HG03175 (cell line): ENCODE measurements around the gene CCDC85A.

Source experiments
- ATAC-seq: cut with Tn5 transposase; IDR thresholded peaks from one replicate; pipeline ENCODE4 v1.9.1; 2021; ENCODE audit warnings: mild to moderate bottlenecking, moderate library complexity; ENCODE audit not compliant: unreplicated experiment

CCDC85A gene

DNA sequence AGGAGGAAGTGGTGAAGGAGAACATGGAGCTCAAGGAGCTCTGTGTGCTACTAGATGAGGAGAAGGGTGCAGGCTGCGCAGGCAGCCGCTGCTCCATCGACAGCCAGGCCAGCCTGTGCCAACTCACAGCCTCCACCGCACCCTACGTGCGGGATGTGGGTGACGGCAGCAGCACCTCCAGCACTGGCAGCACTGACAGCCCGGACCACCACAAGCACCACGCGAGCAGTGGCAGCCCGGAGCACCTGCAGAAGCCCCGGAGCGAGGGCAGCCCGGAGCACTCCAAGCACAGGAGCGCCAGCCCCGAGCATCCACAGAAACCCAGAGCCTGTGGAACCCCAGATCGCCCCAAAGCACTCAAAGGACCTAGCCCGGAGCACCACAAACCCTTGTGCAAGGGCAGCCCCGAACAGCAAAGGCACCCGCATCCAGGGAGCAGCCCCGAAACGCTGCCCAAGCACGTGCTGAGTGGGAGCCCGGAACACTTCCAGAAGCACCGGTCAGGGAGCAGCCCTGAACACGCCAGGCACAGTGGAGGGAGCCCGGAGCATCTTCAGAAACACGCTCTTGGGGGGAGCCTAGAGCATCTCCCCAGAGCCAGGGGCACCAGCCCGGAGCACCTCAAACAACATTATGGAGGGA is 9.0 kb downstream of the CCDC85A start:
- ATAC-seq, result no peak

DNA sequence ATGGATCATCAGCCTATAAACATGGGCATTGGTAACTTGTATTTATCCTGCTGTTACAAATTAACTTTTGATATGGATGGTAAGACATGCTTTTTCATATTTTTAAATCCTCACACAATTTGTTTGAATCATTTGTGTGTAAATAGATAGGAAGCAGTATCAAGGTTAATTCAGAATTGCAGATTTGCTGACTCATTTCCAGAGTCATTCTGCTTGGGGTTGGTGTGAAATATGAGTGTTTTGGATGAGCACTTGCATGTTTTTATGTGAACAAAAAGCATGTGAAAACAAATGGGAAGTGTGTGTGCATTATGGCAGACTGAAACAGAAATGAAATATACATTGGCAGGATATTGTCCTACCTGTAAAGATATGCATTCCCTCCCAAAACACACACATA is 11.8 kb downstream of the CCDC85A start:
- no peak for ATAC-seq

DNA sequence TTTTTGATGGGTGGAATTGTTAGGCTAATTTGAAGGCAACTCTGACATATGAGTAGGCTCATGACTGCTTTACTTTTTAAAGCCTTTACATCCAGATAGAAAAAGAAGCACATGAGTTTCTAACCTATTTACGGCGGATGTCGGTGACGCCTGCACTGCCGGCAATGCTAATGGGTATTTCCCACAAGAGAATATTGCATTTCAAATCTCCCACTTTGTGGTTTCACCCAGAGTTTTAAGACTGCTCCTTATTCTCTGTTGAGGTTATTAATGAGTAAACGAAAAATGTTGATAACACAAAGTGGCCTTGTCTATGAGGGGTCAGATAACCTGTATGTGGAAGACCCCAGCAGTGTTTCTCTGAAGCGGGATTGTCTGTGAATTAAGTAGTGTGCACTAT is 14.0 kb downstream of the CCDC85A start:
- no peak for ATAC-seq

DNA sequence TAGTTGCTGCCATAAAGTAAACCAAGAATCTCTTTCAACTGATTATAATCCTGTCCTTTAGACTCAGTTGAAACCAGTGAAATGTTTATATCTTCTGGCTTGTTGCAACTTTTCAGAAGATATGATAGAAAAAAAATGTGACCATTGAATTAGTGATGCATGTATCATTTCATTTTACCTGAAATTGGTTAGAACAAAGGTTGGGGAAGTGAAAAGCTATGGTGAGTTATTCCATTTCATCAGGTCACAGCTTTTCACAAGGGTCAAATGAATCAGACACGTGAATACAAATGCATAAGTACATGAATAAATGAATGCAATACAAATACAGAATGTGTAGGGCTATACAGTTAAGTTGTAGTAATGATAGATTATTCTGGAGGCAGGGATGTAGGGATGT is 15.1 kb downstream of the CCDC85A start:
- ATAC-seq, result no peak

DNA sequence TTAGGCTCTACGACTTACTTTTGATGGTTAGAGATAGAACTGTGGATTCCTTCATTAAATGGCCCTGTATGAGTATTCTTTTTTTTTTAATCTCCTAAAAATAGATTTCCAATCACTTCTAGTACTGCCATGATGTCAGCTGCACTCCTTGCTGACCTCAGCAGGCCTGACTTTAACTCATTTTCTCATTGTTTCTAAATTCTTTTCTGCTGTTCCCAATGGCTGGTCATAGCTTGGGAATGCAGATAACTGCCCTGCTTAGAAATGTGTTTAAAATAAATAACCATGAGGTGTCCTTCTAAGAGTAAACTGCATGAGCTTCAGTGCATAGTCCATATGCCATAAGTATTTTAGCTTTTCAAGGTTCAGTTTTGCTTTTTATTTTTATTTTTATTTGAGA is 15.7 kb downstream of the CCDC85A start:
- no peak for ATAC-seq

DNA sequence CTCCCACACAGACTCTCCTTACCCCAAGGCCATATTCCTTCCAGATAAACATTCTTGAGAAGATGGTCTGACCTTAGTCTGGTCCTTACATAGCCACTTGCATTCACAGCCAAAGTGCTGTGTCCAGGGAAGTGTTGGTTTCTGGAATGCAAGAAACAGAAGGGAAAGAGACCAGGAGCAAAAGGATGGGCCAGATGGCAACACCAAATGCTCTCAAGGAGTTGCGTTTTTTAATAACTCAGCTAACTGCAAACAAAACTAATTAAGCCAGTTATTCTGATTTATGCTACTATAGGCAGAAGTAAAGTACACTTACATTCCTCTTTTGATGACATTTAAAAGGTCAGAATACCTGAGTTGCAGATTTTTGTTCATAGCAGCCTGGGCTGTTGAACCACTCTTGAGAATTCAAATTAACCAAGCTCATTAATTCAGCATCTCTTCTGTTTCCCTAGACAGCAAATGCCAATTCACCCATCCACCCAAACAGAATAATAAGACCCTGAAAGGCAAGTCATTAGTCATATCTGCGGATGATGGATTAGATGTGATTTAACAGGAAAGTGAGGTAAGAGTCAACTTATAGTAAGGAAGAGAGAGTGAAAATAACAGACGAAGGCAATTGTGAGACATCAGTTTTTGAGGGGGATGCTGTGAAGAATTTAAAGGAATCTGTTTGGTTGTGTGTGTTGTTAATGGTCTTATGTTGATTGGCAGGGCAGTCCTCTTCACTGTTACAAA is 18.8 kb downstream of the CCDC85A start:
- ATAC-seq, result no peak

DNA sequence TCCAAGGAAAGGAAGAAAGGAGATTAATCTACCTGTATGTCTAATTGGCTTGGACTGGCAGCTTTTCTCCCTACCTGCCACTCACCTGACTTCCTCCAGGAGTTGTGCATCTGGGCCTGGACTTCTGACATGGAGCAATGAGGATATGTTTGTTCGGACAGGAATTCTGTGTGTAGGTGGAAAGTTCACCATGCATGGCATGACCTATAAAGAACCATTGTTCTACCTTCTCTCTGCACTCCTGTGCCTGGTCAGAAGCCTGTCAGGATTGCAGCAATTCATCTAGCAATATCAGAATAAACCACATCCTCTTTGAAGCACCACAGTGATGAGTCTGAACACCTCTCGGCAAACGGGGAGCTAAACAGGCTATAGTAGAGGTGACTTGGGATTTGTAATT is 20.8 kb downstream of the CCDC85A start:
- ATAC-seq, result no peak

DNA sequence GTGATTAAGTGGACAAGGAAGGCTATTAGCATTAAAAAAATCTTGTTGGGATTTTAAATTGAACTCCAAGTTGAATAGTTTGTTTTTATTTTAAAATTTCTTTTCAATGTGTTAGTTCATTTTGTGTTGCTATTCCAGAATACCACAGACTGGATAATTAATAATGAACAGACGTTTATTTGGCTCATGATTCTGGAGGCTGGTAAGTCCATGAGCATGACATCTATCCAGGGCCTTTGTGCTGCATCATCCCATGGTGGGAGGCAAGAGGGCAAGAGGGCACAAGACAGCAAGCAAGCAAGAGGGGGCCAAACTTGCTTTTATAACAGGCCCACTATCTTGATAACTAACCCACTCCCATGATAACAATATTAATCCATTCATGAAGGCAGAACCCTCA is 22.5 kb downstream of the CCDC85A start:
- no peak for ATAC-seq

DNA sequence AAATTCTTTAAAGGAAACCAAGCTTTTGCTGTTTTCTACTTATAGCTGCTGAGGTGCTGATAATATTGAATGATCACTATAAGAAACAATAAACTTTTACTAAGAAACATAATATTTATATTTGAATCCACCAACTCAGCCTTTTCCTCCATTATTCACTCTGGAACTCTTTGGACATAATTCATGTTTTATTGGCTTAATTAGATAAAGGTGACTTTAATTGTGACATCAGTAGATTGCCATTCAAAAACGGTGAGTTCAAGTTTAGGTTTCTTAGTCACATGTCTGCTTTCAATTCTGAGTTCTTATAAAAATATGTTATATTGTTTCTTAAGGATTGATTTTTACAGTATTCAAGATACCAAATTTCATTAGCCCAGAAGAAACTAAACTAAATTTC is 24.0 kb downstream of the CCDC85A start:
- ATAC-seq, result no peak

DNA sequence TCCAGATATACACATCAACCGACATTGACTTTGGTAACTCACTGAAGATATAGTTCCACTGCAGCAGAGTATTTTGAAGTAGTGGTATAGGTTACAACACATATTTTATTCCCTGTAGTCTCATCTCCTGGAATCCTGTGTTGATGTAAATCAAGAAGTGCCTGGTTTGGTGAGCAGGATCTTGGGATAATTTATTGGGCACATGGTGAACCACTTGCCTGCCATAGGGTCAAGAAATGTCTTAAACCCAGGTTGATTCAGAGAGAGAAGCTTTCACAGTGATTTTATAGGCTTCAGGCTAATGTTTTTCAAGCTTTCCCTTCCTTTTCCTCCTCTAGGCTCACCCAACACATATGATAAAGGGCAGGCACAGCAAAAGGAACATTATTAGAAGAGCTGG is 24.6 kb downstream of the CCDC85A start:
- no peak for ATAC-seq

DNA sequence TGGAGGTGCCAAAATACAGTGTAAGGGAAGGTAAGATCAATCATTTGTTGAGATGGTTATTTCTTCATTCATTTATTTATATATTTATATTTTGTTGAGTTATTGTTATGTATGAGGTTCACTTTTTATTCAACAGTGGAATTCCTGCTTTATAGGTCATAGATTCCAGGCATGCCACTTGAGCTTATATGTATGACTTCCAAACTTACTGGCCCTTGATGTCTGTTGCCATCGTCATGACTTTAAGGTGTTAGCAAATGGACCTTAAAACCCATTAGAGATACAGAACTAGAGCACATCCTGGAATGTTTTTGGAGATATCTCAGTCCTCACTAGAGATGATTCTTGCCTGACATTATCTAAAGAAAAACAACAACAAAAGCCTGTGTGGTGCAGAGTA is 25.9 kb downstream of the CCDC85A start:
- ATAC-seq, result no peak

DNA sequence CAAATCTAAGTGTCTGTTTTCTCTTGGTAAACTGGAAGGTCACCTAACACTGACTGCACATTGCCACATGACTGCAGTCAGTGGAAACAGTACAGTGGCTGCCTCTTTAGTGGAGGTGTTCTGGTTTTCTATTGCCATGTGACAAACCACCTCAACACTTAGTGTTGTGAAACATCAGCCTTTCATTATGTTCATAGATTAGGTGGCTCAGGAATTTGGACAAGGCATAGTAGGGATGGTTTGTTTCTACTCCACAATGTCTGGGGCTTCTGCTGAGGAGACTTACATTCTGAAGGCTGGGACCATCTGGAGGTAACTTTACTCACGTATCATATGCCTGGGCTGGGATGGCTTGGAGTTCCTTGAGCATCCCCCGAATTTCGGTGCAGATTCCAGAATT is 26.5 kb downstream of the CCDC85A start:
- ATAC-seq, result no peak

DNA sequence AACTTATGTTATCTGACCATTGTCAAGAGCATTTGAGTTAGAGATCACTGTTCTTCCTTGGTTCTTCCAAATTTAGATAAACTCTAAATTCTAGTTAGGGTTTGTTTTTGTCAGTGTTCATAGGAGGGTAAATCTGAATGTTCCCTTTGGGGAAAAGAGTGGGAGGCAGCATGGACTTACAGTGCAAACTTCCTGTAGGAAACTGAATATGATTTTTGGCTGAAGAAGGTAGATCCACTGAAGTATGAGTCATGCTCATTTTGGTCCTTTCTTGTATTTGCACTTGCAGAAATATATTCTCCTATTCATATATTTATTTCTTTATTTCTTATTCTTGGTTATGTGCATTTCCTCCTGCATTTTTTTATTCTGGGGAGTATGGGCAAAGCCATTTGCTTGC is 27.3 kb downstream of the CCDC85A start:
- no peak for ATAC-seq

DNA sequence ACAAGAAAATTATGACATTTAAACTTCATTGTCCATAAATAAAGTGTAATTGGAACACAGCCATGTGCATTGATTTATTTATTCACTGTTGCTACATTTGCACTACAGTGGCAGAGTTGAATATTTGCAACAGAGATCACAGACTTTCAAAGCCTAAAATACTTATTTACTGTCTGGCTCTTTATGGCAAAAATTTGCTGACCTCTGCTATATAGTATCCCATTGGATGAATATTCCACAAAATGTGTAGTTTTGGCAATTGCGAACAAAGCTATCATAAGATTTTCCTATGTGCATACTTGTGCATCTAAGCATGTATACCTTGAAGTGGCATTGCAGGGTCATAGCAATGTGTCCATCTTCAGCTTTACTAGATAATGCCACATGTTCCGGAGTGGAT is 32.1 kb downstream of the CCDC85A start:
- no peak for ATAC-seq

DNA sequence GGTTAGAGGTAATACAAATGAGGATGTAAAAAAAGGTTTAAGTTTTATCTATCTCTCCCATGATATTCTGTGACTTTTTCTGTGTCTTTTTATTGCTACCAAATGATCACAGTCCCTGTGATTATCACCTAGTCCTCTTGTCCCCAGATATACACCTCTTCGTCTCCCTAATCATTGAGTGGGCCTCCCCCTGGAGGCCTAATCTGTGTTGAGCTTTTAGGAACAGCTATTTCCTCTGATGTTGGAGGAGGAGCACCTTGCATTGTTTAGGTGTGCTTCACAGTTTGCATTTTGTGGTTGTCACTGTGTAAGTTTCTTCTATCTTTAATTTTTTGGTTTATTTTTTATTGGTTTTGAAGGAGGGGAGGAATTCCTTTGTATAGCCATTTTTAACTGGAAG is 33.3 kb downstream of the CCDC85A start:
- no peak for ATAC-seq

DNA sequence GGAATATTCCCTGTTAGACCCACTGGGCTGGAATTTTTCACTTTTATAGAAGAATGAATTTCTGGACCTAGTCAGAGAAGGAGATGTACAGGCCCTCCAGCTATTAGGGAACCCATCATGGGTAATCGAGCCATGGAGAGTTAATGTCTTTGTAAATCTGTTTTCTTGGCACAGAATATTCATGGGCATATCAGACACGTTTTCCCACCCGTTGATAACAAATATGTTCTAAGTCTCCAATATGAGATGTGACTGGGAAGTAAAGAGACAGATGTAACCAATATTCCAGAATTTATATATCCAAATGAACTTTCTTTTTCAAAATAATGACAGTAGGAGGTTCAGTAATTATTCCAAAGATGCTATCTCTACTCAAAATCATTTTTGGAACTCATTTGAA is 38.7 kb downstream of the CCDC85A start:
- no peak for ATAC-seq

DNA sequence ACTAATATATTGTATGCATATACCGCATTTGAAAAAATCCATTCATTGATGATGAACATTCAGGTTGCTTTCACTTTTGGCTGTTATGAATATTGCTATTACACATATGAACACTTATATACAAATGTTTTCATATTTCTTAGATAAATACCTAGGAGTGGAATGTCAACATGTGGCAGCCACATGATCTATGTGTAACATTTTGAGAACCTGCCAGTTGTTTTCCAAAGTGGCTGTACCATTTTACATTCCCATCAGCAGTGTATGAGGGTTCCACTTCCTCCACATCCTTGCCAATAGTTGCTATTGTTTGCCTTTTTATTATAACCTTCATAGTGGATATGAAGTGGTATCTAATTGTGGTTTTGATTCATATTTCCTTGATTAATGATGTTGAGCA is 40.5 kb downstream of the CCDC85A start:
- ATAC-seq, result no peak

DNA sequence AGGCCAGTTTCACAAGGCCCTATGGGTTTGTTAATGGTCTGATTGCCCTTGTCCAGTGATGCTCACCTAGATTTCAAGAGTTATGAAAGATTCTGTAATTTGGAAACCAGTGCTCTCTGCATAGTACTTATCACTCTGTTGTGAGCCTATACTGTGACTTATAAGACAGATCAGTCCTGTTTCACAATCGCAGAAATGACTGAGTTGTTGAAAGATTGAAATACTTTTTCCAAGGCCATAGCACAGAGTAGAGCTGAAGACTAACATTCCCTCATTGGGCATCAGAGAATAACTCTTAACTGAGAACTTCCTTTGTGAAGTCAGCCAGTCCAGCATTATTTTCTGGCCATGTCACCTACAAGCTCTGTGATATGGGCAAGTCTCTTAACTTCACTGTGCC is 44.0 kb downstream of the CCDC85A start:
- ATAC-seq, result no peak

DNA sequence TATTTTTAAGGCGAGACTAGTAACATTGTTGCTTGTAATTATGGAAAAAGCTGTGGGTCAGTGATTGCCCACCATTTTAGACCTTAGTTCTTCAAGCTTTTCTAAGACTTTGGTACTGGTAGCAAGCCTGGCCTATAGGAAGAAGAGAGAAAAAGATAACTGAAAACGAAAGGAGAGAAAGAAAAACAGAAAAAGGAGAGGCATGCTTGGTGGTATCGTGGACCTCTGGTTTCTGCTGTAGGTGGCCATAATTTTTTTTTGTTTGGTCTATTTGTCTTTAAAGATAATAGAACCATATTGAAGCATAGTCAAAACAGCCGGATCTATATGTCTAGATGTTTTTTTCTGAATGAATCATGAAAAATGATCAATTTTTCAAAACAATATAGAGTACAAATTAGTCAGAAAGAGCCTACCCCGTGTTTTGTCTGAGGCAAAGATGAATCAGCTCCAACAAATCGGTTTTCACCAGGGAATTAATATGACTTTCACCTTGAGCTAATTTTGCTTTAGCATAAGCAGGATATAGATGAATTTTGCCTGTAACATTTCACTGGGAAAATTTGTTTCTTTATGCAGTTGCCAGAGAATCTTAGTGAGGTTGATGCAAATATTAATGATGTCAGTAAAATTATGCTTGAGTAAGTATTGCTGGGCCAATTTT is 45.7 kb downstream of the CCDC85A start:
- no peak for ATAC-seq

DNA sequence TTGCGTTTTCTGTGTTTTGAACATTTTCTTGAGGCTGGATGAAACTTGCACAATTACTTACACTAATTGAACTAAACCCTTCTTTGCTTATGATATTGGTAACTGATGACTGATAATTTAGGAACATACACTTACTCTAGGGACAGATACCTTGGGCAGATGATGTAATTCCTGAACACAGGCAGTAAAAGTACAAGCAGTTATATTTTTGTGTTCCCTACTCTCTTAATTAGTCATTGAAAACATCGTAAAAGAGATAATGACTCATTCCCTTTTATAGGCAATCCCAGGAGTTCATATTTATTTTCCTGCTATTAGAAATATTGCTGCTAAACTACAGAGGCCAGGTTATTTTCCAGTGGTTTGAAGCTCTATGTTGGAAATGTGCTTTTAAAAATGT is 46.4 kb downstream of the CCDC85A start:
- no peak for ATAC-seq

DNA sequence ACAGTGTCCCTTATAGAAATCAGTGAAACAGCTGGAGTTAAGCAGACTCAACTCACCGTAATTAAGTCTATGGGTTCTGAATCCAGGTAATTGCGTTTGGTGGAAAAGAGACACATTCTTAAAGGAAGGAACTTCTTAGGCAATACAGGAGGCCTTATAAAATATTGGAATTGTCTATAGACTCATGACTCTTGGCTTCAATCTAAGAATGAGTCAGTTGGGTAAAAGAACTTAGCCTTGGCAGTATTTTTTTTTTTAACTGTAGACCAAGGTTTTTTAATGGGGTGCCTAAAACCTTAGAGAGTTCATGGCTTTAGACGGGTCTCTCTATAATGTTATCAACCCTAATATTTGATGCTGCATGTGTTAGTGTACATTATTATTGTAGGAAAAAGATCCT is 47.6 kb downstream of the CCDC85A start:
- no peak for ATAC-seq

DNA sequence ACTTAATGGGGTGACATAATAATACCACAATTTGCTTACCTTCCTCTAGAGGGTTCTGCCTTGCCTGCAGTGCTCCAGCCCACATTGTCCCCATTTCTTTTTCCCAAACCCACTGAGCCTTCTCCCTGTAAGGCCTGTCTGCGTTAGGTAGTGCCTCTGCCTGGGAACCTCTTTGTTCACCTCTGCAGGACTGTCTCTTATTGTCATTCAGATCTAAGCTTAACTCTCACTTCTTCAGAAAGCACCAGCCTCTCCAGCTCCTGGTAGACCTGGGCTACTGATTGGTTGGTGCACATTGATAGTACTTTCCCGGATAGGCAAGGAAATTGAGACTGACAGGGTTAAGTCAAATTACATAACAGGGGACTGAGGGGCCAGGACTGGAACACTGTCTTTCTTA is 49.1 kb downstream of the CCDC85A start:
- no peak for ATAC-seq
